ENCODE measurements around the gene RBBP6.
"Not testable (repeated sequence)": the region's sequence is repeated elsewhere in the genome, so short reads cannot be mapped to it uniquely, and the experiment has no call there.

The RBBP6 gene

DNA sequence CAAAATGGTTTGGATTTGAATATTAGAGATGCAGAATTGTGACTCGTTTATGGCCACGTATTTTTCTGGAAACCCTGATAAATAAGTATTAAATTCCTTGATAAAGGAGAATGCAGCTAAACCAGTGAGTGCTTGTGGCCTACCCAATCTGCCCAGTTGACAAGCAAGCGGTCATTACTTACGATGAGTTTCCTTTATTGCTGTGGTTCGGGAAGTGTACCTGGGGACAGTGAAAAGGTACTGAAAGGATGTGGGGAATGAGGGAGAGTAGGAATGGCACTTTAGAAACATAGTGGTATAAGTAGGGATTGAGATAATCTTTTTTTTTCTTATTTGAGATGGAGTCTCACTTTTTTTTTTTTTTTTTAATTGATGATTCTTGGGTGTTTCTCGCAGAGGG, 33.8 kb downstream of the RBBP6 start:
- DNase-seq, result no peak

DNA sequence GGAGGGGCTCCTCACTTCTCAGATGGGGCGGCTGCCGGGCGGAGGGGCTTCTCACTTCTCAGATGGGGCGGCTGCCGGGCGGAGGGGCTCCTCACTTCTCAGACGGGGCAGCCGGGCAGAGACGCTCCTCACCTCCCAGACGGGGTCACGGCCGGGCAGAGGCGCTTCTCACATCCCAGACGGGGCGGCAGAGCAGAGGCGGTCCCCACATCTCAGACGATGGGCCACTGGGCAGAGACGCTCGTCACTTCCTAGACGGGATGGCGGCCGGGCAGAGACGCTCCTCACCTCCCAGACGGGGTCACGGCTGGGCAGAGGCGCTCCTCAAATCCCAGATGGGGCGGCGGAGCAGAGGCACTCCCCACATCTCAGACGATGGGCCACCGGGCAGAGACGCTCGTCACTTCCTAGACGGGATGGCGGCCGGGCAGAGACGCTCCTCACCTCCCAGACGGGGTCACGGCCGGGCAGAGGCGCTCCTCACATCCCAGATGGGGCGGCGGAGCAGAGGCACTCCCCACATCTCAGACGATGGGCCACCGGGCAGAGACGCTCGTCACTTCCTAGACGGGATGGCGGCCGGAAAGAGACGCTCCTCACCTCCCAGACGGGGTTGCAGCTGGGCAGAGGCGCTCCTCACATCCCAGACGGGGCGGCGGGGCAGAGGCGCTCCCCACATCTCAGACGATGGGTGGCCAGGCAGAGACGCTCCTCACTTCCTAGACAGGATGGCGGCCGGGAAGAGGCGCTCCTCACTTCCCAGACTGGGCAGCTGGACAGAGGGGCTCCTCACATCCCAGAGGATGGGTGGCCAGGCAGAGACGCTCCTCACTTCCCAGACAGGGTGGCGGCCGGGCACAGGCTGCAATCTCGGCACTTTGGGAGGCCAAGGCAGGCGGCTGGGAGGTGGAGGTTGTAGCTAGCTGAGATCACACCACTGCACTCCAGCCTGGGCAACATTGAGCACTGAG, 35.4 kb downstream of the RBBP6 start:
- not testable (repeated sequence) for DNase-seq

DNA sequence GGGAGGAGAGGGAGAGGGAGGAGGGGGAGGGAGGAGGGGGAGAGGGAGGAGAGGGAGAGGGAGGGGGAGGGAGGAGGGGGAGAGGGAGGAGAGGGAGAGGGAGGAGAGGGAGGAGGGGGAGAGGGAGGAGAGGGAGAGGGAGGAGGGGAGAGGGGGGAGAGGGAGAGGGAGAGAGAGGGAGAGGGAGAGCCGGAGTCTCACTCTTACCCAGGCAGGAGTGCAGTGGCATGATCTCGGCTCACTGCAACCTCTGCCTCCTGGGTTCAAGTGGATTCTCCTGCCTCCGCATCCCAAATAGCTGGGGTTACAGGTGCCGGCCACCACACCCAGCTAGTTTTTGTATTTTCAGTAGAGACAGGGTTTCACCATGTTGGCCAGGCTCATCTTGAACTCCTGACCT, 36.4 kb downstream of the RBBP6 start:
- not testable (repeated sequence) for DNase-seq

DNA sequence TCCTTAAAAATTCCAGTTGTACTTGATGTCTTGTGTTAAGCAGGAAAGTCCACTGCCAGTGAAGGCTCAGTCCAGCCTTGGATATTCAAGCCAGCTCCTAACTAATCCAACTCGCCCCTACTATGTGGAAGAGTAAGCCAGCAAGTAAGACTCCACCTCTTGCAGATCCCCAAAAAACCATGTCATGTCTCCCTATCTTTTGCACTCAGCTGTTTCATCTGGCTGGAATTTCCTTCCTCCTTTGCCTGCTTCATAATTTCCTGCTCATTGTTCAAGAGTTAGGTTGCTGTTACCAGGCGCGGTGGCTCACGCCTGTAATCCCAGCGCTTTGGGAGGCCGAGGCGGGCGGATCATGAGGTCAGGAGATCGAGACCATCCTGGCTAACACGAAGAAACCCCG, 37.8 kb downstream of the RBBP6 start:
- no peak for DNase-seq

DNA sequence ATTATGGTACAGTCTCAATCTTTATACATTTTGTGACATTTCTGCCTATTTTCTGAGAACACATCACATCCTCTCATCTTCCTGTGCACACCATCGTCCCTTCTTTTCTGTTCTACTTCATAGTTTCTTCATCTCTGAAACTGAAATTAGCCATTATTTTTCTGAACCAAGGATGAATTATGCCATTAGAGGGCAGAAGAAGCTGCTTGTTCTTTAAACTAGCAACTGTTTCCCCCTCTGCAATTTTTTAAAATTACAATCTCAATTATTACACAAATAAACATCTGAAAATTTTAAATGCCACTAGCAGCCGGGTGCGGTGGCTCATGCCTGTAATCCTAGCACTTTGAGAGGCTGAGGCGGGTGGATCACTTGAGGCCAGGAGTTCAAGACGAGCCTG, 41.3 kb downstream of the RBBP6 start:
- no peak for DNase-seq

DNA sequence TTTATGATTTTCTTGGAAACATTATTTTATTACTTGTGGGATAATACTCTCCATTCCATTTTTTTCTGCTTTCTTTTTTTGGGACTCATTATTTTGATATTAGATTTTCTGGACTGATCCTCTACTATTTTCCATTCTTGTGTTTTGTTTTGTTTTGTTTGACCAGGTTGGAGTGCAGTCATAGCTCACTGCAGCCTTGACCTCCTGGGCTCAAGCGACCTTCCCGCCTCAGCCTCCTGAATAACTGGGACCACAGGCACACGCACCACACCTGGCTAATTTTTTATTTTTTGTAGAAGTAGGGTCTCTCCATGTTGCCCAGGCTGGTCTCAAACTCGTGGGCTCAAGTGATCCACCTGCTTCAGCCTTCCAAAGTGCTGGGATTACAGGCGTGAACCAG, 44.1 kb downstream of the RBBP6 start:
- DNase-seq, result no peak

DNA sequence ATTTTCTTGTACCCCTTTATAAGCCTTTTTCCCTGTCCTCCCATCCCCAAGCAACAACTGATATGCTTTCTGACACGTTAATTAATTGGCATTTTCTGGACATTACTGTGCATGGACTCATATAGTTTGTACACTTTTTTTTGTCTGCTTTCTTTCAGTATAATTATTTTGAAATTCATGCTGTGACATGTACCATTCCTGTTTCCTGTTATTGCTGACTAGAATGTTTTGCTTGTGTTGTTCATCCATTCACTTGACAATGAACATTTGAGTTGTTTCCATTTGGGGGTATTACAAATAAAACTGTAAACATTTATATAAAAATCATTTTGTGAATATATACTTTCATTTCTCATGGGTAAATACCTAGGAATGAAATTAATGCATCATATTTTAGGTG, 50.6 kb downstream of the RBBP6 start:
- DNase-seq, result no peak

DNA sequence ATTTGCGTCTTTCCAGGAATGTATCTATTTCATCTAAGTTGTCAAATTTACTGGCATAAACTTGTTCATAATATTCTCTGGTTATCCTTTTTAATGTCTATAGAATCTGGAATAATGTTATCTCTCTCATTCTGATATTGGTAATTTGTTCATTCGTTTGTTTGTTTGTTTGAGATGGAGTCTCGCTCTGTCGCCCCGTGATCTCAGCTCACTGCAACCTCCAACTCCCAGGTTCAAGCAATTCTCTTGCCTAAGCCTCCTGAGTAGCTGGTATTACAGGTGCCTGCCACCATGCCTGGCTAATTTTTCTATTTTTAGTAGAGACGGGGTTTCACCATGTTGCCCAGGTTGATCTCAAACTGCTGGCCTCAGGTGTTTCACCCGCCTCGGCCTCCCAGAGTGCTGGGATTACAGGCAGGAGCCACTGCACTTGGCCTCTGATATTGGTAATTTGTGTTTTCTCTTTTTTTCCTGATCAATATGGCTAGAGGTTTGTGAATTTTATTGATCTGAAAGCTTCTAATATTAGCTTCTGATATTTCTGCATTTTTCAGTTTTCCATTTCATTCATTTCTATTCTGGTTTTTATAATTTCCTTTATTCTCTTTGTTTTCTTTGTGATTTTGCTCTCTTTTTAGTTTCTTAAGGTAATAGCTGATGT, 59.5 kb downstream of the RBBP6 start:
- DNase-seq, result no peak

DNA sequence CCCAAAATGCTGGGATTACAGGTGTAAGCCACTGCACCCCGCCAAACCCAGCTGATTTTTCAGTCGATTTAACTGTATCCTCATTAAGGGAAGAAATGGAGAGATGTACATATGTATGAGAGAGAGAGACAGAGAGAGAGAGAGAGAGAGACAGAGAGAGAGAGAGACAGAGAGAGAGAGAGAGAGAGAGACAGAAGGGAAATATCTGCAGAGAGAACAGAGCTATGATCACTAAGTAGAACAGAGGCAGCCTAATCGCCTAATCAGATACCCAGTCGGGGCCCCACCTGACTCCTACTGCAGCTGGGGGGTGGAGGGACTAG, 70.0 kb downstream of the RBBP6 start:
- no peak for DNase-seq

DNA sequence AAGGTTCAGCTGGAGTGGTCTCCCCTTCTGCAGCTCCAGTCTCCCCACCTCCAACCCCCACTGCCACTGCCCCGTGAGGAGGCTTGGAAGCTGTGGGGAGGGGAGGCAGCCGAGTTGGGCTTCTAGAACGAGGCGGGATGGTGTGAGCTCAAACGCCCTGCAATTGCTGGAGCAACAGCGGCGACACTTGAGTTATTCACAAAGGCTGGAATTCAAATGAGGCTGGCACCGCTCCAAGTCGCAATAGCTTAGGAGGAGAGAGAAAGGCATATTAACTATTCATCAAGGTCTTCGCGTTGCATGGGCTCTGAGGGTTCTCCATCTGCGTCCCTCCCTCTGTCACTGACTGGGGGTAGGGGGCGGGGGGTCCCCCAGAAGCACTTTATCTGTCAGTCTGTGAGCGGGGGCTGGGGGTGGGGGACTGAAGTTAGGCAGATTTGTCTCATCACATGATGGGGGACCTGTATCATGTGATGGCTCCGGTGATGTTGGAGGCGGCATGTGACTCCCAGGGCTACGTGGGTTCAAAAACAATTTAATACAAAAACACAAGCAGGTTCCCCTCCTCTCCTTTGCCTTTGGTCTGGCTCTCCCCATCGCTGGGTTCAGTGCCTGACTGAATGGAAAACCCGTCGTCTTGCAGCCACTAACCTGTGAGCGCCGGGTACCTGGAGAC, 70.5 kb downstream of the RBBP6 start:
- peak; percentile 33 for DNase-seq

DNA sequence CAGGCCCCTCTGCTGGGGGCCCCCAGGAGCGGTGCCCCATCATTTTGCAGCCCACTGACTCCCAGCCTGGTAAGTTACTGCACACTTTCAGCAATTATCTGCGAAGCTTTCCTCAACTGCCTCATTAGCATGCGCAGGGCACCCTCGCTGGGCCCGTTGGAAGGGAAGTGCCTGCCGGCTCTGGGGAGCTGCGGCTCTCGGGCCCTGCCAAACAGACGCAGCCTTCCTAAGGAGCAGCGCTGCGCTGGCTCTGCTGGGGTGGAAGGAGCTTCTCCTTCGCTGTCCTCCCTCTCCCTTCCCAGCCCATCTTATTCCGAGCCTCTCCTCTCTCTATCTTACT, 71.0 kb downstream of the RBBP6 start:
- peak; percentile 11 for DNase-seq

DNA sequence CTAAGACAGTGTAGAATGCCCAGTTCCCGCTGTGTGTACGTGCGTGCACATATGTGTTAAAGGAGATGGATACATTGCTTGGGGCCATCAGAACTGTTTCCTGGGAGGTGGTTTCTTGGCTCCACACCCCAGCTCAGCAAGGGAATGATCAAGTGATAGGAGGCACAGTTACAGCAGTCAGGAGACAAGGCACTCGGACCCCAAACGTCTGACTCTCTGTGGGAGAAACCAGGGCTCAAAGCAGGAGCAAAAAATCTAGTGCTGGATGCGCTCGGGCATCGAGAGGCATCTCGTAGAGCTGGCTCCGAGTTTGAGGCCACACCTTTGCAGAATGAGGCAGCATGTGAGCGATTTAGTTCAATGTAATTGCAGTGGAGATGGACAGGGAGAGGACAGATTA, 71.9 kb downstream of the RBBP6 start:
- no peak for DNase-seq

DNA sequence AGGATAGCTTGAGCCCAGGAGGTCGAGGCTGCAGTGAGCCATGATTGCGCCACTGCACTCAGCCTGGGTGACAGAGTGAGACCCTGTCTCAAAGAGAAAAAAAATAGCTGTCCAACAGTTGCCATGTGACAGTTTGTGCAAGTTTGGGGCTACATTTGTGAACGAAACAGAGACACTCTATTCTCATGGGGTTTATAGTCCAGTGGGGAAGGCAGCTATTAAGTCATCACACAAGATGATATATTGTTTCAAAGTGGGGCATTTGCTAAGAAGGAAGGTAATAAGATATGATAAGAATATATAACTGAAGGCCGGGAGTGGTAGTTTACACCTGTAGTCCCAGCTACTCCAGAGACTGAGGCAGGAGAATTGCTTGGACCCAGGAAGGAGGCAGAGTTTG, 73.3 kb downstream of the RBBP6 start:
- DNase-seq, result no peak

DNA sequence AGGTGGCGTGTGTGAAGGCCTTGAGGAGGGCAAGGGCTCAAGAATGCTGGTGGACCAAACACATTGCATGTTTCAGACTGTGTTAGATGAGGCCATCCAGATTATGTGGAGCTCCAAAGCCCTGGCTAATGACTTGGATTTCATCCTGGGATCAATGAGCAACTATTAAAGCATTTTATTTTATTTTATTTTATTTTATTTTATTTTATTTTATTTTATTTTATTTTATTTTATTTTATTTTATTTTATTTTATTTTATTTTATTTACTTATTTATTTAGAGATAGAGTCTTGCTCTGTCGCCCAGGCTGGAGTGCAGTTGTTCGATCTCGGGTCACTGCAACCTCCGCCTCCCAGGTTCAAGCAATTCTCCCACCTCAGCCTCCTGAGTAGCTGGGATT, 73.9 kb downstream of the RBBP6 start:
- DNase-seq, result not testable (repeated sequence)

DNA sequence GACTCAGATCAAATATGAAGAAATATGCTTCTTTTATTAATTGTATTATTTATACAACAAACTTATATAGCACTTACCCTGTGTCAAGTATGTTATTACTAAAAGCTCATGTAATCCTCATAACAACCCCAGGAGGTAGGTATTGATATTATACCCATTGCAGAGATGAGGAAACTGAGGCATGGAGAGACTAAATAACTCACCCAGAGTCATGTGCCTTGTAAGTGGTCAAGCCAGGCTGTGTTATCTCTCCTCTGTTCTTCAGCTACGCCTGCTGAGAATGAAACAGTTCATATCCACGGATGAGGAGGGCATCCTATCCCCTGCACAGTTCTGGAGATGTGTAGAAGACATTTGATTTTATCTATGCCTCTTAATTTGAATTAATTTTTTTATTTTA, 78.1 kb downstream of the RBBP6 start:
- DNase-seq, result no peak

Measured in hematopoietic multipotent progenitor cell treated with erythropoietin and hydrocortisone succinate and interleukin-3 and kit ligand, for 4 days (in vitro differentiated cells).